Prostate gland (tissue), 2 donors: ENCODE results near the gene FBXW8. TPM values are rescaled to one million over a fixed set of nuclear protein-coding genes. Genes with fewer than 3 reads are reported as not detected.

Experiments used
- DNase-seq: peaks from one replicate; pipeline ENCODE4 v3.0.0-alpha.2; 2019; ENCODE audit warnings: low spot score
- H3K27ac ChIP-seq, 2 donors: fragments of 200-600 bp; sonication (generic); 2 replicates each; pipeline ENCODE4 v1.5.1; 2017 to 2019
- H3K27me3 ChIP-seq: fragments of 200-600 bp; sonication (generic); replicated peaks from 2 replicates; pipeline ENCODE4 v1.5.1; 2019; ENCODE audit not compliant: insufficient read depth
- H3K36me3 ChIP-seq, 2 donors: fragments of 200-600 bp; sonication (generic); 1 replicate in 1 of 2; 2 replicates in 1 of 2; pipeline versions ENCODE4 v1.5.1 to v1.8.1; 2017 to 2019
- H3K4me1 ChIP-seq: fragments of 200-600 bp; sonication (generic); replicated peaks from 2 replicates; pipeline ENCODE4 v1.5.1; 2019
- H3K4me3 ChIP-seq, 2 donors: fragments of 200-600 bp; sonication (generic); 2 replicates each; pipeline ENCODE4 v1.5.1; 2017 to 2019
- H3K9me3 ChIP-seq: fragments of 200-600 bp; sonication (generic); 2 replicates; pipeline ENCODE4 v1.5.1; 2017
- CTCF ChIP-seq, 4 experiments: fragments of 200-600 bp in 2 of 4; fragments of 450-650 bp in 2 of 4; sonication (generic) in 2 of 4; IDR thresholded peaks; 1 replicate in 3 of 4; 2 replicates in 1 of 4; pipeline ENCODE4 v1.5.1; 2016 to 2019; ENCODE audit warnings: antibody characterized with exemption in 4 of 4, mild to moderate bottlenecking in 2 of 4, moderate library complexity in 2 of 4
- POLR2A ChIP-seq: fragments of 450-650 bp; IDR thresholded peaks from one replicate; pipeline ENCODE4 v1.6.1; 2016; ENCODE audit warnings: antibody characterized with exemption, mild to moderate bottlenecking
- POLR2AphosphoS5 ChIP-seq: sonication (generic); formaldehyde crosslinking; IDR thresholded peaks from one replicate; pipeline ENCODE4 v1.6.1; 2017; ENCODE audit warnings: antibody characterized with exemption
- WGBS: methylation state at CpG from one replicate; pipeline ENCODE4 v1.1.5; 2018; 5-methylcytosine and 5-hydroxymethylcytosine counted together
- intact Hi-C: fragments of 100-400 bp; cut with DNase I; formaldehyde crosslinking; loops from one replicate; pipeline ENCODE4 v1.14.2; 2022
- total RNA-seq, 2 donors: library from RNA; depleted of rRNA; stranded (reverse); fragments of >200 nt; gene quantifications; one replicate each; pipeline ENCODE4 v1.1.0, GENCODE V29; 2016

Gene FBXW8
- total RNA-seq, 2 donors from 2014 or later = 20.8 to 26.7 TPM

- TF ChIP-seq CTCF (IDR thresholded peaks at IDR 0.05) = no peak
- TF ChIP-seq POLR2AphosphoS5 = no peak
- TF ChIP-seq POLR2A = no peak
- no peak overlapping the region for H3K27ac ChIP-seq
- intact Hi-C loops = no loop called here
- H3K36me3 ChIP-seq = no peaks in the 10 kb centered on the region
- DNase-seq = no peak
- no peaks in the 10 kb centered on the region for H3K9me3 ChIP-seq
- WGBS = 59% methylated on average over 5 of the region's 5 CpGs
- no peaks in the 10 kb centered on the region for H3K4me1 ChIP-seq
- no peak overlapping the region for H3K4me3 ChIP-seq
- H3K27me3 ChIP-seq = no peaks in the 10 kb centered on the region
Observed at GRCh38 chr12:117050060-117050459, 139.3 kb downstream of the FBXW8 start.

GRCh38 chr12:117051380-117051779 lies 140.6 kb downstream of the FBXW8 start:
- no peaks in the 10 kb centered on the region for H3K4me1 ChIP-seq
- no peaks in the 10 kb centered on the region for H3K36me3 ChIP-seq
- no peaks in the 10 kb centered on the region for H3K9me3 ChIP-seq
- no peaks in the 10 kb centered on the region for H3K27me3 ChIP-seq
- 84% methylated on average over 10 of the region's 10 CpGs for WGBS
- intact Hi-C loops = no loop called here
- no peak overlapping the region for H3K27ac ChIP-seq
- TF ChIP-seq POLR2AphosphoS5 = no peak
- no peak for TF ChIP-seq POLR2A
- TF ChIP-seq CTCF (IDR thresholded peaks at IDR 0.05) = no peak
- H3K4me3 ChIP-seq = no peak overlapping the region
- no peak for DNase-seq

- Histone ChIP-seq H3K9me3 (no peaks in the 10 kb centered on the region), H3K4me1 (no peaks in the 10 kb centered on the region), H3K27me3 (no peaks in the 10 kb centered on the region), H3K27ac (no peak overlapping the region), H3K36me3 (no peaks in the 10 kb centered on the region), H3K4me3 (no peak overlapping the region)
- WGBS = 71% methylated on average over 8 of the region's 8 CpGs
- no peak for TF ChIP-seq POLR2A
- no peak for TF ChIP-seq CTCF (IDR thresholded peaks at IDR 0.05)
- no peak for TF ChIP-seq POLR2AphosphoS5
- intact Hi-C loops = no loop called here
- no peak for DNase-seq
Observed at GRCh38 chr12:117052386-117053049, 141.8 kb downstream of the FBXW8 start.

- H3K27me3 ChIP-seq = no peaks in the 10 kb centered on the region
- TF ChIP-seq POLR2AphosphoS5 = no peak
- no peak for DNase-seq
- H3K9me3 ChIP-seq = no peaks in the 10 kb centered on the region
- H3K27ac ChIP-seq = no peak overlapping the region
- 81% methylated on average over 9 of the region's 9 CpGs for WGBS
- H3K4me3 ChIP-seq = no peak overlapping the region
- no peaks in the 10 kb centered on the region for H3K4me1 ChIP-seq
- H3K36me3 ChIP-seq = no peaks in the 10 kb centered on the region
- intact Hi-C loops = no loop called here
Observed at GRCh38 chr12:117053050-117053400, 142.3 kb downstream of the FBXW8 start.

- no peak for DNase-seq
- no peaks in the 10 kb centered on the region for H3K9me3 ChIP-seq
- WGBS = 78% methylated on average over 18 of the region's 18 CpGs
- no peak overlapping the region for H3K4me3 ChIP-seq
- H3K27me3 ChIP-seq = no peaks in the 10 kb centered on the region
- no peaks in the 10 kb centered on the region for H3K36me3 ChIP-seq
- intact Hi-C loops = no loop called here
- H3K4me1 ChIP-seq = no peaks in the 10 kb centered on the region
- H3K27ac ChIP-seq = no peak overlapping the region
- TF ChIP-seq POLR2AphosphoS5 = no peak
- no peak for TF ChIP-seq CTCF (IDR thresholded peaks at IDR 0.05)
- TF ChIP-seq POLR2A = no peak
Observed at GRCh38 chr12:117053597-117054201, 142.9 kb downstream of the FBXW8 start.
